Stimulated activated CD4-positive, alpha-beta T cell treated with anti-CD3 and anti-CD28 coated beads, Interleukin-15, amount 100 ng/mL, for 1 hour (primary cell): ENCODE results near the gene COL28A1.
"Not testable (repeated sequence)": the region's sequence is repeated elsewhere in the genome, so short reads cannot be mapped to it uniquely, and the experiment has no call there.

Experiments used
- DNase-seq, 2 donors: peaks; one replicate each; pipeline ENCODE4 v3.0.0-alpha.2; 2020; ENCODE audit warnings: low read depth in 1 of 2, low spot score in 1 of 2

The COL28A1 gene

DNA sequence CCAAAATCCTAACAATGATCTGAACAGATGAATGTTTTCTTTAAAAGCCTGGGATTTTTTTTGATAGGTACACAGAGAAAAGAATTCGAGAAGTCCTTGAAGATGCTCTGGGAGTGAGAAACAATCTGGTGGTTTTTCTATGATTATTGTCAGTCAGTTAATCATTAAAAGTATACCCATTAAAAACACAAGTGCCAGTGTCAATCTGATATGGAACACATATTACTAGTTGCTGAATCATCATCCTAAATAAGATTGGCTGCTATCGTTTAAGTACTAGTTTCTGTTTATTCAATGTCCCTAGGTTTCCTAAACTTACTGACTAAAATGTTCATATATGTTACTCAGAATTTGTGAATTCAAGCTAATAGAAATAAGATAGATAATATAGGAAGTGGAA lies 16.1 kb downstream of the COL28A1 start:
- no peak for DNase-seq

GRCh38 chr7:7519056-7519455 lies 16.6 kb downstream of the COL28A1 start:
- no peak for DNase-seq

DNA sequence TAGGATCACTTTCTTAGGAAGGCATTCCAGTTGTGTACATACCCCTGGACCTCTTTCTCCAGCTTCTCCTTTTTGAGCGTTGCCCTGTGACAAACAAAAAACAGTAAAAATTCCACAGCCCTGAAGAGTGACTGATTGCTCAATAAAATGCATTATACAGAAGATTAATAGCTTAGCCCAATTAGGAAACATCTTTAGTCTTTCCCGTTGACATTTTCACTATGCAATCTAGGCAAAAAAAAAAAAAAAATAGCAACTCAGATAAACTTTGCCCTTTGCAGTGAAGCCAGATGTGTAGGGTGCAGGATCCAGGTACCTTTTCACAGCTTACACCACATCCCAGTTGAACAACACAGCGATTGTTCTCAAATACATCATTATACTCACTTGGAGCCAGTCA lies 17.9 kb downstream of the COL28A1 start:
- DNase-seq: no peak

- DNase-seq: no peak
These were observed 19.0 kb downstream of the COL28A1 start for GRCh38 chr7:7516662-7517061.

- DNase-seq: no peak
These were observed 19.5 kb downstream of the COL28A1 start for GRCh38 chr7:7516156-7516555.

DNA sequence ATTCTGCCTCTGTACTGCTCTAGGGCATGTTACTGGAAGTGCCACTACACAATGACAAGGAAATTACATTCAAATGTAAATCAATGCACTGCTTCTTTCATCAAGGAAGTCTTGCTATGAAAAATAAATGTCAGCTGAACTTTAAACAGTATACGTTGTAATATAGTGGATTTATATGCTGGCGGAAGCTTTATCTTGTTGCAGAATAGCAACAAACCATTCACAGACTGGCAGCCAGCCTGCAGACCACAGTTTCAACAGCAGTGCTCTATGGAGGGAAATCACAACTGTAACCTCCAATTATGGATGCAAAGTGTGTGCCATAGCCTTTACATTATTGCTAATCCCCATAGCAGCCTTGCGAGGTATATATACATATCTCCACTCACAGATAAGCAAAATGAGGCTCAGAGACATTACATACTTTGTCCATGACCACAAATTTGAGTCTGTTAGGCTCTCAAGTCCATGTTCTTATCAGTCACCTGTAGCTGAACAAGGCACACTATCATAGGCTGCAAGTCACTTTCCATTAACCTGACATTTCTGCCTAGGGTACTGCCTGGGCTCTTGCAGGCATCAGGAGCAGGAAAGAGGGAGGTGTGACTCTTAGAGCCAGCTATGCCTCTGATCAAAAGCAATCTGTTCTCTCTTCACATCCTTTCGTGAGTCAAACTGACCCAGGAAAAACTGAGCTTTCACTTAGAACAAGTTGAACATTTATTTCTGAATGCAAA lies 22.6 kb downstream of the COL28A1 start:
- DNase-seq: no peak

DNA sequence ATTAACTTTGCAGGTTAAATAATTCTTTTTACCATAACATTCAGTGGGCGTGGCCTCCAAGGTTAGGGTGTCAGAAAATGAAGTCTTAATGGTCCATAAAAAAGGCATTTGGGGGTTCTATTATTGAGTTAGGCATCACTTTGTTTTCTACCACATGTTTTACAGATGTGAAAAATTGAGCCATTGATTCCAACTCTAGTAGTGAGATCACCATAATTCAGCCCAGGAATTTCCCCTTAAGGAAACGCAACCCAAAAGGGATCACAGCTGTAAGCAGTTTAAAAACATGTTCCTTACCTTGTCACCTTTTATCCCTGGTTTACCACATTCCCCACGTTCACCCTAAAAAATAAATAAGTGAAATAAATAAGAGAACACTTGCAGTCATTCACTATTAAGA lies 24.9 kb downstream of the COL28A1 start:
- DNase-seq: no peak

GRCh38 chr7:7505915-7506314 lies 29.8 kb downstream of the COL28A1 start:
- DNase-seq: no peak

DNA sequence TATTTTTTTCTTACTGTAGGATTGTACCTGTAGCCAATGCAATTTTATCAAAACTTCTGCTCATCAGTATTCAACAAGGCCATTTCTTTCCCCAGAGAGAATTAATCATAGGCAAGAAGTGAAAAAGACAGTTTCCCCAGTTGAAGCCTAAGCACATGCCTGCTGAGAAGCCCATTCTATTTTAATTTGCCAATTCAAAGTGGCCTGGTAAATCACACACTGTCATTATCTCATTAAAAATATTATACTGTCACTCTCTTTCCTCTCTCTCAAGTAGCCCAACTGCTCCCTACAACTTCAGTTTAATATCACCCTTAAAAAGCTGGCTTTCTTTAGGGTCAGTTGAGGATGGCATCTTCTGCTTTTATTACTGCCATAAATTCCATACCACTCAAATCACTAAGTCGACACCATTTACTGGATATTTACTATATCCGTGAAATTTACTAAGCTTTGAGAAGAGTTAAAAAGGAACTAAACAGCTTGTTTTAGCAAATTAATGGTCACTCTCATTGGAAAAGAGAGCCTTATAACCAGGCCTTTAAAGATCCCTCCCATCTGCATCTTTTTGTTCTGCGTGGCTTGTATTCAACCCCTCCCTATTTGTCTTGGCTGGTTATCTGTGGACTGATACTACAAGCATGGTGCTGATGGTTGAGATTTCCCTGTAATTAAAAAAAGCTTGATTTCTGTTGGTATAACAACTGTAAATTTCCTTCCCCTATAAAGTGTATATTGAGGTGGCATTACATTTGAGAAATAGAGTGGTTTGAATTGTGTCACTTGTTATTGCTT lies 30.6 kb downstream of the COL28A1 start:
- DNase-seq: no peak

- no peak for DNase-seq
These were observed 35.8 kb downstream of the COL28A1 start for GRCh38 chr7:7499892-7500291.

DNA sequence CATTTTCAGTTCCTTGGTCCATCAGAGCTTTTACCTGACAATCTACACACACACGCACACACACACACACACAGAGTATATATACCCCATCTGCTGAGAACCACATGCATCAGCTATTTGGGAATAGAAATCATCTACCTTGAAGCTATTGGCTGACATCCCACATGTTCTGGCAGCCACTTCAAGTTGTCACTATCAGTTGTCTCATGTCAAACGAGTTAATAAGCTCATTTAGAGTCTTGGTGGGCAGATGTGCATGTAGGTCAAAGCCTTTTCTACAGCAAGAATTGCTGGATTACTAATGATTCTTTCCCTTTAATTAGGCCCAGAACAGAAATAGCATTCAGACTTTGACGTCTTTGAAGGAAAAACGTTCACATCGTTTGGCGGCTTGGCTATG lies 36.8 kb downstream of the COL28A1 start:
- DNase-seq: no peak

DNA sequence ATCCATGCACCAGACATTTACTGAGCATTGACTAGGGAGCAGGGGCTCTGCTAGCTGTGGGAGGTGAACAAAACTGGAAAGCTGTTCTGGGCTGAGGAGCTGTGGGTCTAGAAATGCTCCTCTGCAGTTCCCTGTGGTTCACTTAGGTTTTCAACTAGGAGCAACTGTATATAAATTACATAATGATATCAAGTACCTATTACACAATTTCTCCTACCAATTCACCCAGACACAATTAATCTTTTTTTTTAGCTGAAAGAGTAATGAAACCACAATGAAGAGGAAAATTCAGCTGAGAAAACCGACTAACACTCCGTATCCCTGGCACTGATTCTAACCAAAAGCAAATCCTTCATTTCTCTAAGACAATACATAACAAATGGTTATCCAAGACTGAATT lies 39.4 kb downstream of the COL28A1 start:
- no peak for DNase-seq

GRCh38 chr7:7495171-7495570 lies 40.5 kb downstream of the COL28A1 start:
- no peak for DNase-seq

- no peak for DNase-seq
These were observed 44.6 kb downstream of the COL28A1 start for GRCh38 chr7:7491044-7491443.

DNA sequence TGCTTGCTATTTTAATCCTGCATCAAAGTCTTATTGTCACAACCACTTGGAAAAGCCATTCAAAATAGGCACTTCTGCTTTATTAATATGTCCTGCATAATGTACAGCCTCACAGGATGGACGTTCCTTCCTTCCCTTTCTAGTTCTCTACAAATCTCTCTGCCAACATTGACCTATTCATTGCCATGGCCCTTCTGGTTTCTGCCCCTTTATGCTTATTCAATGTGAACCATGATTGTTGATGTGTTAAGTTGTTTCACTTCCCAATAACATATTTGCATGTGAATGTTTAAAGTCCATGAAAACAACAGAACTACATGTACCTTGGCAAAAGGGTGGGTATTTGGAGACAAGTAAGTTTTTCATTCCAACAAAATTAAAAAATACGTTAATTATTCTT lies 45.7 kb downstream of the COL28A1 start:
- DNase-seq: no peak

- no peak for DNase-seq
These were observed 46.1 kb downstream of the COL28A1 start for GRCh38 chr7:7489546-7489945.

DNA sequence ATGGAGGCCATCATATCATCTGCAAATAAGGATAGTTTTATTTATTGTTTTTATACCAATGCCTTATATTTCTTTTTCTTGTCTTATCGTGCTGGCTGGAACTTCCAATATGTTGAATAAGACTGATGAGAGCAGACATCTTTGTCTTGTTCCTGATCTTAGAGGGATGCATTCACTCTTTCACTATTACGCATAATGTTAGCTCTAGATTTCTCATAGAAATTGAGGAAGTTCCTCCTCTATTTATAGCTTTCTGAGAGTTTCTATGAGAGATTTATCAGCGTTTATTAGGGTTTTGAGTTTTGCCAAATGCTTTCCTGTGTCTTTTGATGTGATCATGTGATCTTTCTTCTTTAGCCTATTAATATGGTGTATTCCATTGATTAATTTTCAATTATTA lies 49.3 kb downstream of the COL28A1 start:
- DNase-seq: no peak

GRCh38 chr7:7484072-7484471 lies 51.6 kb downstream of the COL28A1 start:
- DNase-seq: no peak

DNA sequence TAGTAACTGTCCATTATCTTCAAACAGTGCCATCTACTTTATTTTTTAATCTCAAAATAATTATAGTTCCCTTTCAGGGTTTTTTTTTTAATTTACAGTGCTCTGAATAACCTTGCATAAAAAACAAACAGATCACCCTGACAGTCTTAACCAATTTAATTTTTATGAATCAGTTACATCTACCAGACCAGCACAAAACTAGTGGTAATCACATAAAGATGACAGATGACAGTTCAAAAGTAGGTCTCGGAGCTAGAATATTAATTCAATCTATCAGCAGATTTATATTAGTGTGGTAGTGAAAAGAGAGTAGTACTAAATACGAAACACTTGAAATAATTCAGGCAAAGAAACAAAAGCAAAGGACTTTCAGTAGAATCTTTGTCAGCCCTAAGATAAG lies 53.9 kb downstream of the COL28A1 start:
- DNase-seq: no peak

GRCh38 chr7:7479275-7479805 lies 56.3 kb downstream of the COL28A1 start:
- no peak for DNase-seq

GRCh38 chr7:7478569-7478968 lies 57.1 kb downstream of the COL28A1 start:
- no peak for DNase-seq

DNA sequence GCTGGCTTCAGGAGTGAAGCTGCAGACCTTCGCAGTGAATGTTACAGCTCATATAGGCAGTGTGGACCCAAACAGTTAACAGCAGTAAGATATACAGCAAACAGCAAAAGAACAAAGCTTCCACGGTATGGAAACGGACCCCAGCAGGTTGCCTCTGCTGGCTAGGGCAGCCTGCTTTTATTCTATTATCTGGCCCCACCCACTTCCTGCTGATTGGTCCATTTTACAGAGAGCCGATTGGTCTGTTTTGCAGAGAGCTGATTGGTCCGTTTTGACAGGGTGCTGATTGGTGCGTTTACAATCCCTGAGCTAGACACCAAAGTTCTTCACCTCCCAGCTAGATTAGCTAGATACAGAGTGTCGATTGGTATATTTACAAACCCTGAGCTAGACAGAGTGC lies 58.0 kb downstream of the COL28A1 start:
- DNase-seq: not testable (repeated sequence)
